NB4 (cell line): Measurements from ENCODE around the gene OCLN.

Experiments used
- POLR2A ChIP-seq: IDR thresholded peaks from 2 replicates; pipeline ENCODE4 v1.6.1; 2011; ENCODE audit warnings: mild to moderate bottlenecking; ENCODE audit not compliant: insufficient read length; ENCODE audit errors: extremely low read depth
- TF ChIP-seq, protein P1 (sequence below): IDR thresholded peaks from one replicate; pipeline ENCODE4 v1.5.1; 2012; ENCODE audit warnings: low read depth, low read length
- TF ChIP-seq, protein P2 (sequence below): IDR thresholded peaks from 2 replicates; pipeline ENCODE4 v1.6.1; 2011; ENCODE audit warnings: low read depth, low read length

DNA sequence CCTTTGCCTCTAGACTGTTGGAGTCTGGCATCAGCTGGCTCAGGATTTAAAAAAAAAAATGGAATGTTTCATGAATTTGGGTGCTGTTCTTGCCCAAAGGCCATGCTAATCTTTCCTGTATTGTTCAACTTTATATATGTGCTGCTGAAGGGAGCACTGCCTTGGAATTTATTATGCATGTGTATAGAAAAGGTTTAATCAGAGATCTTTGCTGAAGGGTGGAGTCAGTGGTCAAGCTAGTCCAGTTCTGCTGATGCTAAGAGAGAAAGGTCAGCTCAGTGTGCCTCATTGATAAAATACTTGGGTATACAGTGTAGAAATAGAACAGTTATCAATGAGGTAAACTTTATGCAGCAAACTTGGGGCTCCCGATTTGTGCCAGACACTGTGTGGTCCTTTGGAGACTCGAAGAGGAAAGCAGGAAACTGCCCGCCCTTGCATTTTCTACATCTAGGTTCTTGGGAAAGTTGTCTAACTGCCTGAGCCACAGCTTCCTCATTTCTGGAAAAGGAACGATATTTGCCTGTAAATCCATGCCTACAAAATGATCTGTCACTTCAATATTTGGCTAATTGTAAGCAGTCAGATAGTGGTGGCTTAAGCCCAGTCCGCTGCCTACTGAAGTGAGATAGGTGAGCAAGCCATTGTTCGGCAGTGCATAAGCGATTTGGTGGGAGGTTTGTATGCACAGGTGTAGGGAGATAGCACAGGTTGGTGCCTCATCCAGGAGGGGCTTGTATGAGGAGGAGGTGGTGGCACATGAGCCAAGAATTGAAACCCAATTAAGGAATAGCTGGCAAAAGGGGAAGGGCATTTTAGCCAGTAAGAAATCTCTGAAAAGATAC lies 38.2 kb downstream of the OCLN start:
- TF ChIP-seq, protein P1, sequence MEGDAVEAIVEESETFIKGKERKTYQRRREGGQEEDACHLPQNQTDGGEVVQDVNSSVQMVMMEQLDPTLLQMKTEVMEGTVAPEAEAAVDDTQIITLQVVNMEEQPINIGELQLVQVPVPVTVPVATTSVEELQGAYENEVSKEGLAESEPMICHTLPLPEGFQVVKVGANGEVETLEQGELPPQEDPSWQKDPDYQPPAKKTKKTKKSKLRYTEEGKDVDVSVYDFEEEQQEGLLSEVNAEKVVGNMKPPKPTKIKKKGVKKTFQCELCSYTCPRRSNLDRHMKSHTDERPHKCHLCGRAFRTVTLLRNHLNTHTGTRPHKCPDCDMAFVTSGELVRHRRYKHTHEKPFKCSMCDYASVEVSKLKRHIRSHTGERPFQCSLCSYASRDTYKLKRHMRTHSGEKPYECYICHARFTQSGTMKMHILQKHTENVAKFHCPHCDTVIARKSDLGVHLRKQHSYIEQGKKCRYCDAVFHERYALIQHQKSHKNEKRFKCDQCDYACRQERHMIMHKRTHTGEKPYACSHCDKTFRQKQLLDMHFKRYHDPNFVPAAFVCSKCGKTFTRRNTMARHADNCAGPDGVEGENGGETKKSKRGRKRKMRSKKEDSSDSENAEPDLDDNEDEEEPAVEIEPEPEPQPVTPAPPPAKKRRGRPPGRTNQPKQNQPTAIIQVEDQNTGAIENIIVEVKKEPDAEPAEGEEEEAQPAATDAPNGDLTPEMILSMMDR, result no peak
- no peak for TF ChIP-seq POLR2A
- TF ChIP-seq, protein P2, sequence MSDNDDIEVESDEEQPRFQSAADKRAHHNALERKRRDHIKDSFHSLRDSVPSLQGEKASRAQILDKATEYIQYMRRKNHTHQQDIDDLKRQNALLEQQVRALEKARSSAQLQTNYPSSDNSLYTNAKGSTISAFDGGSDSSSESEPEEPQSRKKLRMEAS, result no peak
